Loucy (cell line): Measurements from ENCODE around the gene BEND4.

Source experiments
- EZH2phosphoT487 ChIP-seq: fragments of 200-600 bp; IDR thresholded peaks from 2 replicates; pipeline ENCODE4 v1.6.1; 2018; ENCODE audit warnings: antibody characterized with exemption, mild to moderate bottlenecking, moderate library complexity, borderline replicate concordance
- TF ChIP-seq, protein P1 (sequence below): fragments of 200-600 bp; sonication (generic); conservative IDR thresholded peaks from 2 replicates; pipeline ENCODE4 v1.5.1; 2014; ENCODE audit warnings: mild to moderate bottlenecking, antibody characterized with exemption, low read length

DNA sequence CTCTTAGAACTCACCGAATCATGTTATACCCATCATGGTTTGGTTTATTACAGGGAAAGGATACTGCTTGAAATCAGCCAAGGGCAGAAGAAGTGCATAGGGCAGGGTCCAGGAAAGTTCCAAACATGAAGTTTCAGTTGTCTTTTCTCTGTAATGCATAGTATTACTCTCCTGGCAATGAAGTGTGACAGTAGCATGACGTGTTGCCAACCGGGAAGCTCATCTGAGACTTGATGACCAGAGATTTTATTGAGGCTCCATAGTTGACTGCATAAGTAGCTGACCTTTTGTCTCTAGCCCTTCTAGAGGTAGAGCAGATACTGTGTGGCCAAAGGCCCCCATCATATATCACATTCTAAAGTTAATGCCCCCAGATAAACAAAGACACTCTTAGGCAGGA is 72.1 kb downstream of the BEND4 start:
- TF ChIP-seq, protein P1, sequence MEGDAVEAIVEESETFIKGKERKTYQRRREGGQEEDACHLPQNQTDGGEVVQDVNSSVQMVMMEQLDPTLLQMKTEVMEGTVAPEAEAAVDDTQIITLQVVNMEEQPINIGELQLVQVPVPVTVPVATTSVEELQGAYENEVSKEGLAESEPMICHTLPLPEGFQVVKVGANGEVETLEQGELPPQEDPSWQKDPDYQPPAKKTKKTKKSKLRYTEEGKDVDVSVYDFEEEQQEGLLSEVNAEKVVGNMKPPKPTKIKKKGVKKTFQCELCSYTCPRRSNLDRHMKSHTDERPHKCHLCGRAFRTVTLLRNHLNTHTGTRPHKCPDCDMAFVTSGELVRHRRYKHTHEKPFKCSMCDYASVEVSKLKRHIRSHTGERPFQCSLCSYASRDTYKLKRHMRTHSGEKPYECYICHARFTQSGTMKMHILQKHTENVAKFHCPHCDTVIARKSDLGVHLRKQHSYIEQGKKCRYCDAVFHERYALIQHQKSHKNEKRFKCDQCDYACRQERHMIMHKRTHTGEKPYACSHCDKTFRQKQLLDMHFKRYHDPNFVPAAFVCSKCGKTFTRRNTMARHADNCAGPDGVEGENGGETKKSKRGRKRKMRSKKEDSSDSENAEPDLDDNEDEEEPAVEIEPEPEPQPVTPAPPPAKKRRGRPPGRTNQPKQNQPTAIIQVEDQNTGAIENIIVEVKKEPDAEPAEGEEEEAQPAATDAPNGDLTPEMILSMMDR: no peak
- TF ChIP-seq EZH2phosphoT487: no peak
